Pulmonary artery endothelial cell (primary cell): ENCODE data around the gene RGL2. TPM values are rescaled to one million over a fixed set of nuclear protein-coding genes. Genes with fewer than 3 reads are reported as not detected.
"Not testable (repeated sequence)": the region's sequence is repeated elsewhere in the genome, so short reads cannot be mapped to it uniquely, and the experiment has no call there.

Source experiments
- DNase-seq: peaks from one replicate; pipeline ENCODE4 v3.0.0-alpha.2; 2011; ENCODE audit warnings: low read depth, low spot score
- total RNA-seq: library from RNA; depleted of rRNA; stranded (reverse); fragments of >200 nt; gene quantifications from 2 replicates; pipeline ENCODE4 v1.2.3, GENCODE V29; 2014

The RGL2 gene
- total RNA-seq, 1 donor from 2014 or later, result 39.4 TPM

- DNase-seq, result no peak
Measured at GRCh38 chr6:33273924-33274902, 24.5 kb downstream of the RGL2 start.

GRCh38 chr6:33273129-33273923 lies 25.4 kb downstream of the RGL2 start:
- DNase-seq, result no peak

- DNase-seq, result no peak
Measured at GRCh38 chr6:33272275-33273128, 26.2 kb downstream of the RGL2 start.

- DNase-seq, result peak; percentile 99
Measured at GRCh38 chr6:33271468-33272274, 27.1 kb downstream of the RGL2 start, which contains the start of the genes RPS18 and VPS52. RPS18 (plus strand) TSS chr6:33272075; CDS start chr6:33272120, 45 bp downstream. VPS52 (minus strand) TSS chr6:33271876; CDS start chr6:33271675, 201 bp downstream.

GRCh38 chr6:33271117-33271467 lies 27.6 kb downstream of the RGL2 start:
- no peak for DNase-seq

GRCh38 chr6:33264015-33264414 lies 34.7 kb downstream of the RGL2 start:
- DNase-seq, result no peak

GRCh38 chr6:33262490-33262889 lies 36.3 kb downstream of the RGL2 start:
- not testable (repeated sequence) for DNase-seq

GRCh38 chr6:33259032-33259431 lies 39.7 kb downstream of the RGL2 start:
- DNase-seq, result no peak

GRCh38 chr6:33254591-33254990 lies 44.2 kb downstream of the RGL2 start:
- no peak for DNase-seq

GRCh38 chr6:33252759-33253158 lies 46.0 kb downstream of the RGL2 start:
- DNase-seq, result no peak

GRCh38 chr6:33251395-33252012 lies 47.2 kb downstream of the RGL2 start:
- DNase-seq, result no peak

- DNase-seq, result no peak
Measured at GRCh38 chr6:33250731-33251130, 48.0 kb downstream of the RGL2 start.

GRCh38 chr6:33249732-33250630 lies 48.8 kb downstream of the RGL2 start:
- DNase-seq, result peak; percentile 37

- DNase-seq, result peak; percentile 98
Measured at GRCh38 chr6:33248932-33249731, 49.6 kb downstream of the RGL2 start.

- no peak for DNase-seq
Measured at GRCh38 chr6:33248643-33248931, 50.2 kb downstream of the RGL2 start.

- DNase-seq, result peak; percentile 40
Measured at GRCh38 chr6:33247977-33248642, 50.6 kb downstream of the RGL2 start.

- no peak for DNase-seq
Measured at GRCh38 chr6:33243476-33243875, 55.3 kb downstream of the RGL2 start.

- no peak for DNase-seq
Measured at GRCh38 chr6:33241968-33242367, 56.8 kb downstream of the RGL2 start.
